HG02798 (cell line): ENCODE measurements around the gene PLD4.
"Not testable (repeated sequence)": the region's sequence is repeated elsewhere in the genome, so short reads cannot be mapped to it uniquely, and the experiment has no call there.

ENCODE experiments used
- ATAC-seq: cut with Tn5 transposase; IDR thresholded peaks from one replicate; pipeline ENCODE4 v1.9.1; 2021; ENCODE audit warnings: mild to moderate bottlenecking; ENCODE audit not compliant: unreplicated experiment, poor library complexity

Gene PLD4

DNA sequence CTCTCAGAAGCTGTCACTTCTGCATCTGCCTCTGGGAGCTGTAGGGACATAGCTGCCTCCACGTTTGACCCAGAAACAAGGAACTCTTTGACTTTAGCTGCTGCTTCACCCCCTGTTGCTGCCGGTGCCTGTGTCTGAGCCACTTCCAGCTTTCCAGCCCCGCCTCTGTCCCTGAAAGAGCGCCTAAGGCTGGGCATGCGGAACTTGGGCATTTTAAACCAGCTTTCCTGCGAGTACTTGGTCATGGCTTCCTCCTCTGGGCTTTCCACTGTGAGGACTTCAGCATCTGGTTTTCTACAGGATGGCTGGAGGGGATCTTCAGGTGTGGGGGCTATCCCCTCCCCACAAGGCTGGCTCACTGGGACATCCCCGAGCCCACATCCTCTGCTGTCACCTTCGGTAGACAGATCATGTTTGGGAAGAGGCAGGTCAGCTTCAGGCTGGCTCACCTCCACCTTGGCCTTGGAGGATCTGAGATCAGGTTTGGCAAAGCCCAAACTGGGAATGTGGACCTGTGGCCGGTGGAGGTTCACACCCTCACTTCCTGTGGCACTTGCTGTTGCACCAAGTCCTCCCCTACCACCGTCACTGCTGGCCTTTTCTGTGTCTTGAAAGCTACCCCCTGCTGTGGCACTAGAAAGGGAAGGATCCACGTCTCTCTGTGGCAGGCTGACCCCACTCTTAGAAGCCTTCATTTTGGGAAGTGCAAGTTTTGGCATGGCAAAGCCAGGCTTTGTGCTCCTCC, 15.2 kb downstream of the PLD4 start:
- no peak for ATAC-seq

GRCh38 chr14:104940526-104941150, 16.0 kb downstream of the PLD4 start:
- ATAC-seq: no peak

- no peak for ATAC-seq
Measured at GRCh38 chr14:104941508-104942365, 17.1 kb downstream of the PLD4 start.

GRCh38 chr14:104942586-104942985, 17.9 kb downstream of the PLD4 start:
- no peak for ATAC-seq

DNA sequence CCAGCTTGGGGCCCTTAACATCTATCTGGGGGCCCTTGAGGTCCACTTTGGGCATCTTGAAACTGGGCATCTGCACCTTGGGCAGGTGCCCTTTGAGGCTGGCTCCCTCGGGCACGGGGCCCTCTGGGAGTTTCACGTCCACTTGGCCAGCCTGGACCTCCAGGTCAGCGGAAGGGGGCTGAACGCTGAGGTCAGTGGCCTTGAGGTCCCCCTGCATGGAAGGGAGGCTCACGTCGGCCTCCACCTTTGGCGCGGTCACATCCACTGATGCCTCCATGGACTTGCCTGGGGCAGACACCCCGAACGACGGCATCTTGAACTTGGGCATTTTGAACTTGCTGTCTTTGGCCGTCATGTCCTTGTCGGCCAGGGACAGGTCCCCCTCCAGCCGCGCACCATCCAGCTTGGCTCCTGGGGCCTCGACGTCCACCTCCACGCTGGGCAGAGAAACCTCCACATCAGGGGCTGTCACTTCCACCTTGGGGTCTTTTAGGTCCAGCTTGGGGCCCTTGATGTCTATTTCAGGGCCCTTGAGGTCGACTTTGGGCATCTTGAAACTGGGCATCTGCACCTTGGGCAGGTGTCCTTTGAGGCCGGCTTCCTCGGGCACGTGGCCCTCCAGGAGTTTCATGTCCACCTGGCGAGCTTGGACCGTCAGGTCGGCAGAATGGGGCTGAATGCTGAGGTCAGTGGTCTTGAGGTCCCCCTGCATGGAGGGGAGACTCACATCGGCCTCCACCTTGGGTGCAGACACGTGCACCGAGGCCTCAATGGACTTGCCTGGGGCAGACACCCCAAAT, 18.7 kb downstream of the PLD4 start:
- ATAC-seq: not testable (repeated sequence)

- ATAC-seq: not testable (repeated sequence)
Measured at GRCh38 chr14:104944016-104944308, 19.3 kb downstream of the PLD4 start.

GRCh38 chr14:104944436-104945205, 19.9 kb downstream of the PLD4 start:
- ATAC-seq: not testable (repeated sequence)

GRCh38 chr14:104945266-104945665, 20.6 kb downstream of the PLD4 start:
- not testable (repeated sequence) for ATAC-seq

- not testable (repeated sequence) for ATAC-seq
Measured at GRCh38 chr14:104945986-104946965, 21.6 kb downstream of the PLD4 start.

DNA sequence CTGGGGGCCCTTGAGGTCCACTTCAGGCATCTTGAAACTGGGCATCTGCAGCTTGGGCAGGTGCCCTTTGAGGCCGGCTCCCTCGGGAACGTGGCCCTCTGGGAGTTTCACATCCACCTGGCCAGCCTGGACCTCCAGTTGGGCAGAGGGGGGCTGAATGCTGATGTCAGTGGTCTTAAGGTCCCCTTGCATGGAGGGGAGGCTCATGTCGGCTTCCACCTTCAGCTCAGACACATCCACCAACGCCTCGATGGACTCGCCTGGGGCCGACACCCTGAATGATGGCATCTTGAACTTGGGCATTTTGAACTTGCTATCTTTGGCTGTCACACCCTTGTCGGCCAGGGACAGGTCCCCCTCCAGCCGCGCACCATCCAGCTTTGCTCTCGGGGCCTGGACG, 22.5 kb downstream of the PLD4 start:
- ATAC-seq: not testable (repeated sequence)

DNA sequence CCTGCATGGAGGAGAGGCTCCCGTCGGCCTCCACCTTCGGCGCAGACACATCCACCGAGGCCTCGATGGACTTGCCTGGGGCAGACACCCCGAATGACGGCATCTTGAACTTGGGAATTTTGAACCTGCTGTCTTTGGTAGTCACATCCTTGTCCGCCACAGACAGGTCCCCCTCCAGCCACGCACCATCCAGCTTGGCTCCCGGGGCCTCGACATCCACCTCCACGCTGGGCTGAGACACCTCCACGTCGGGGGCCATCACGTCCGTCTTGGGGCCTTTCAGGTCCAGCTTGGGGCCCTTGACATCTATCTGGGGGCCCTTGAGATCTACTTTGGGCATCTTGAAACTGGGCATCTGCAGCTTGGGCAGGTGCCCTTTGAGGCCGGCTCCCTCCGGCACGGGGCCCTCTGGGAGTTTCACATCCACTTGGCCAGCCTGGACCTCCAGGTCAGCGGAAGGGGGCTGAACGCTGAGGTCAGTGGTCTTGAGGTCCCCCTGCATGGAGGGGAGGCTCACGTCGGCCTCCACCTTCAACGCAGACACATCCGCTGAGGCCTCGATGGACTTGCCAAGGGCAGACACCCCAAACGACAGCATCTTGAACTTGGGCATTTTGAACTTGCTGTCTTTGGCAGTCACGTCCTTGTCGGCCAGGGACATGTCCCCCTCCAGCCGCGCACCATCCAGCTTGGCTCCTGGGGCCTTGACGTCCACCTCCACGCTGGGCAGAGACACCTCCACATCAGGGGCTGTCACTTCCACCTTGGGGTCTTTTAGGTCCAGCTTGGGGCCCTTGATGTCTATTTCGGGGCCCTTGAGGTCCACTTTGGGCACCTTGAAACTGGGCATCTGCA, 23.4 kb downstream of the PLD4 start:
- not testable (repeated sequence) for ATAC-seq

DNA sequence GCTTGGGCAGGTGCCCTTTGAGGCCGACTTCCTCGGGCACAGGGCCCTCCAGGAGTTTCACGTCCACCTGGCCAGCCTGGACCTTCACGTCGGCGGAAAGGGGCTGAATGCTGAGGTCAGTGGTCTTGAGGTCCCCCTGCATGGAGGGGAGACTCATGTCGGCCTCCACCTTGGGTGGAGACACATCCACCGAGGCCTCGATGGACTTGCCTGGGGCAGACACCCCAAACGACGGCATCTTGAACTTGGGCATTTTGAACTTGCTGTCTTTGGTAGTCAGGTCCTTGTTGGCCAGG, 24.0 kb downstream of the PLD4 start:
- ATAC-seq: no peak

DNA sequence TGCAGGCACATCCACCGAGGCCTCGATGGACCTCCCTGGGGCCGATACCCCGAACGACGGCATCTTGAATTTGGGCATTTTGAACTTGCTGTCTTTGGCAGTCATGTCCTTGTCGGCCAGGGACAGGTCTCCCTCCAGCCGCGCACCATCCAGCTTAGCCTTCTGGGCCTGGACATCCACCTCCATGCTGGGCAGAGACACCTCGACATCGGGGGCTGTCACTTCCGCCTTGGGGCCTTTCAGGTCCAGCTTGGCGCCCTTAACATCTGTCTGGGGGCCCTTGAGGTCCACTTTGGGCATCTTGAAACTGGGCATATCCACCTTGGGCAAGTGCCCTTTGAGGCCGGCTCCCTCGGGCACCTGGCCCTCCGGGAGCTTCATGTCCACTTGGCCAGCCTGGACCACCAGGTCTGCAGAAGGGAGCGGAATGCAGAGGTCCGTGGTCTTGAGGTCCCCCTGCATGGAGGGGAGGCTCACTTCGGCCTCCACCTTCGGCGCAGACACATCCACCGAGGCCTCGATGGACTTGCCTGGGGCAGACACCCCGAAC, 24.8 kb downstream of the PLD4 start:
- ATAC-seq: not testable (repeated sequence)

DNA sequence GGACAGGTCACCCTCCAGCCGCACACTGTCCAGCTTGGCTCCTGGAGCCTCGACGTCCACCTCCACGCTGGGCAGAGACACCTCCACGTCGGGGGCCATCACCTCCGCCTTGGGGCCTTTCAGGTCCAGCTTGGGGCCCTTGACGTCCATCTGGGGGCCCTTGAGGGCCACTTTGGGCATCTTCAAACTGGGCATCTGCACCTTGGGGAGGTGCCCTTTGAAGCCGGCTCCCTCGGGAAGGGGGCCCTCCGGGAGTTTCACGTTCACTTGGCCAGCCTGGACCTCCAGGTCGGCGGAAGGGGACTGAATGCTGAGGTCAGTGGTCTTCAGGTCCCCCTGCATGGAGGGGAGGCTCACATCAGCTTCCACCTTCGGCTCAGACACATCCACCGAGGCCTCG, 25.3 kb downstream of the PLD4 start:
- ATAC-seq: no peak

DNA sequence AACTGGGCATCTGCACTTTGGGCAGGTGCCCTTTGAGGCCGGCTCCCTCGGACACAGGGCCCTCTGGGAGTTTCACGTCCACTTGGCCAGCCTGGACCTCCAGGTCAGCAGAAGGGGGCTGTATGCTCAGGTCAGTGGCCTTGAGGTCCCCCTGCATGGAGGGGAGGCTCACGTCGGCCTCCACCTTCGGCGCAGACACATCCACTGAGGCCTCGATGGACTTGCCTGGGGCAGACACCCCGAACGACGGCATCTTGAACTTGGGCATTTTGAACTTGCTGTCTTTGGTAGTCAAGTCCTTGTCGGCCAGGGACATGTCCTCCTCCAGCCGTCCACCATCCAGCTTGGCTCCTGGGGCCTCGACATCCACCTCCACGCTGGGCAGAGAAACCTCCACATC, 26.0 kb downstream of the PLD4 start:
- ATAC-seq: not testable (repeated sequence)

DNA sequence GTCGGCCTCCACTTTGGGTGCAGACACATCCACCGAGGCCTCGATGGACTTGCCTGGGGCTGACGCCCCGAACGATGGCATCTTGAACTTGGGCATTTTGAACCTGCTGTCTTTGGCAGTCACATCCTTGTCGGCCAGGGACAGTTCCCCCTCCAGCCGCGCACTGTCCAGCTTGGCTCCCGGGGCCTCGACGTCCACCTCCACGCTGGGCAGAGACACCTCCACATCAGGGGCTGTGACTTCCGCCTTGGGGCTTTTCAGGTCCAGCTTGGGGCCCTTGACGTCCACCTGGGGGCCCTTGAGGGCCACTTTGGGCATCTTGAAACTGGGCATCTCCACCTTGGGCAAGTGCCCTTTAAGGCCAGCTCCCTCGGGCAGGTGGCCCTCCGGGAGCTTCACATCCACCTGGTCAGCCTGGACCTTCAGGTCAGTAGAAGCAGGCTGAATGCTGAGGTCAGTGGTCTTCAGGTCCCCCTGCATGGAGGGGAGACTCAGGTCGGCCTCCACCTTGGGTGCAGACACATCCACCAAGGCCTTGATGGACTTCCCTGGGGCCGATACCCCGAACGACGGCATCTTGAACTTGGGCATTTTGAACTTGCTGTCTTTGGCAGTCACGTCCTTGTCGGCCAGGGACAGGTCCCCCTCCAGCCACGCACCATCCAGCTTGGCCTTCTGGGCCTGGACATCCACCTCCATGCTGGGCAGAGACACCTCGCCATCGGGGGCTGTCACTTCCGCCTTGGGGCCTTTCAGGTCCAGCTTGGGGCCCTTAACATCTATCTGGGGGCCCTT, 27.4 kb downstream of the PLD4 start:
- ATAC-seq: not testable (repeated sequence)

- ATAC-seq: no peak
Measured at GRCh38 chr14:104953097-104953496, 28.4 kb downstream of the PLD4 start.
